SK-N-MC (cell line): ENCODE results near the gene UGT2B15.

Experiments used
- DNase-seq: peaks from one replicate; pipeline ENCODE4 v3.0.0-alpha.2; 2011; ENCODE audit warnings: low read depth, low spot score
- H3K27ac ChIP-seq: fragments of 200-600 bp; sonication (generic); 2 replicates; pipeline ENCODE4 v1.5.1; 2016; ENCODE audit warnings: mixed run types
- H3K36me3 ChIP-seq: fragments of 200-600 bp; sonication (generic); 2 replicates; pipeline ENCODE4 v1.6.1; 2017; ENCODE audit warnings: antibody characterized with exemption, low read length, mixed read lengths; ENCODE audit not compliant: insufficient read depth
- H3K4me3 ChIP-seq: fragments of 200-600 bp; sonication (generic); 2 replicates; pipeline ENCODE4 v1.5.1; 2016
- H3K9ac ChIP-seq: fragments of 200-600 bp; sonication (generic); 2 replicates; pipeline ENCODE4 v1.8.0; 2017; ENCODE audit warnings: mixed run types, mixed read lengths; ENCODE audit not compliant: insufficient read length
- H3K9me3 ChIP-seq: fragments of 200-600 bp; sonication (generic); 2 replicates; pipeline ENCODE4 v1.6.1; 2017; ENCODE audit warnings: low read depth, mild to moderate bottlenecking, antibody characterized with exemption, low read length, moderate library complexity, mixed read lengths
- EZH2 ChIP-seq: fragments of 200-600 bp; sonication (generic); IDR thresholded peaks from one replicate; pipeline ENCODE4 v1.6.1; 2017; ENCODE audit warnings: antibody characterized with exemption
- FOXP2 ChIP-seq: optimal IDR thresholded peaks from 2 replicates; pipeline ENCODE3; 2011; ENCODE audit warnings: mild to moderate bottlenecking, moderate library complexity; ENCODE audit not compliant: insufficient read depth; ENCODE audit errors: extremely low read length, control extremely low read depth
- POLR2AphosphoS5 ChIP-seq: IDR thresholded peaks from 2 replicates; pipeline ENCODE4 v1.6.1; 2012; ENCODE audit warnings: mild to moderate bottlenecking, low read depth, low read length, borderline replicate concordance

UGT2B15 gene

GRCh38 chr4:68617003-68617698, 53.3 kb downstream of the UGT2B15 start:
- H3K9ac ChIP-seq, result no peak overlapping the region
- TF ChIP-seq POLR2AphosphoS5, result no peak
- TF ChIP-seq FOXP2, result no peak
- no peak for TF ChIP-seq EZH2

GRCh38 chr4:68615699-68616422, 54.6 kb downstream of the UGT2B15 start:
- H3K9ac ChIP-seq, result no peak overlapping the region

More at GRCh38 chr4:68617003-68617698, 53.3 kb downstream of the UGT2B15 start:
- Histone ChIP-seq H3K4me3 (no peak overlapping the region), H3K27ac (no peak overlapping the region), H3K9me3 (no peaks in the 10 kb centered on the region), H3K36me3 (no peaks in the 10 kb centered on the region)
- no peak for DNase-seq

GRCh38 chr4:68613752-68614151, 56.7 kb downstream of the UGT2B15 start:
- no peak for TF ChIP-seq FOXP2
- TF ChIP-seq POLR2AphosphoS5, result no peak
- TF ChIP-seq EZH2, result no peak
- no peak overlapping the region for H3K4me3 ChIP-seq

More at GRCh38 chr4:68615699-68616422, 54.6 kb downstream of the UGT2B15 start:
- no peak for DNase-seq
- no peak overlapping the region for H3K27ac ChIP-seq
- TF ChIP-seq FOXP2 (no peak), EZH2 (no peak), POLR2AphosphoS5 (no peak)
- H3K9me3 ChIP-seq, result no peaks in the 10 kb centered on the region
- H3K4me3 ChIP-seq, result no peak overlapping the region
- no peaks in the 10 kb centered on the region for H3K36me3 ChIP-seq

GRCh38 chr4:68606240-68606639, 64.2 kb downstream of the UGT2B15 start:
- TF ChIP-seq EZH2, result no peak
- no peak for TF ChIP-seq POLR2AphosphoS5
- no peak for TF ChIP-seq FOXP2
- Histone ChIP-seq H3K9ac (no peak overlapping the region), H3K36me3 (no peaks in the 10 kb centered on the region), H3K27ac (no peak overlapping the region), H3K4me3 (no peak overlapping the region), H3K9me3 (no peaks in the 10 kb centered on the region)
- no peak for DNase-seq

More at GRCh38 chr4:68613752-68614151, 56.7 kb downstream of the UGT2B15 start:
- no peak overlapping the region for H3K9ac ChIP-seq
- no peak overlapping the region for H3K27ac ChIP-seq
- no peaks in the 10 kb centered on the region for H3K9me3 ChIP-seq
- H3K36me3 ChIP-seq, result no peaks in the 10 kb centered on the region
- DNase-seq, result no peak

GRCh38 chr4:68599150-68599549, 71.3 kb downstream of the UGT2B15 start:
- H3K9ac ChIP-seq, result no peak overlapping the region
- TF ChIP-seq FOXP2, result no peak
- no peak for TF ChIP-seq EZH2
- no peak for TF ChIP-seq POLR2AphosphoS5
- DNase-seq, result no peak
- H3K4me3 ChIP-seq, result no peak overlapping the region
- H3K27ac ChIP-seq, result no peak overlapping the region
- no peaks in the 10 kb centered on the region for H3K9me3 ChIP-seq
- no peaks in the 10 kb centered on the region for H3K36me3 ChIP-seq

- no peaks in the 10 kb centered on the region for H3K36me3 ChIP-seq
- no peak for TF ChIP-seq EZH2
Observed at GRCh38 chr4:68597482-68597881, 73.0 kb downstream of the UGT2B15 start.

More at GRCh38 chr4:68597482-68597881, 73.0 kb downstream of the UGT2B15 start:
- H3K9me3 ChIP-seq, result no peaks in the 10 kb centered on the region
- no peak for DNase-seq
- H3K27ac ChIP-seq, result no peak overlapping the region
- H3K4me3 ChIP-seq, result no peak overlapping the region
- H3K9ac ChIP-seq, result no peak overlapping the region
